Middle frontal gyrus (tissue), 1 donor: ENCODE measurements around the gene MGRN1.

Experiments
- DNase-seq: peaks from one replicate; pipeline ENCODE4 v3.0.0-alpha.2; 2015; ENCODE audit warnings: low spot score; ENCODE audit errors: extremely low spot score

Gene MGRN1

DNA sequence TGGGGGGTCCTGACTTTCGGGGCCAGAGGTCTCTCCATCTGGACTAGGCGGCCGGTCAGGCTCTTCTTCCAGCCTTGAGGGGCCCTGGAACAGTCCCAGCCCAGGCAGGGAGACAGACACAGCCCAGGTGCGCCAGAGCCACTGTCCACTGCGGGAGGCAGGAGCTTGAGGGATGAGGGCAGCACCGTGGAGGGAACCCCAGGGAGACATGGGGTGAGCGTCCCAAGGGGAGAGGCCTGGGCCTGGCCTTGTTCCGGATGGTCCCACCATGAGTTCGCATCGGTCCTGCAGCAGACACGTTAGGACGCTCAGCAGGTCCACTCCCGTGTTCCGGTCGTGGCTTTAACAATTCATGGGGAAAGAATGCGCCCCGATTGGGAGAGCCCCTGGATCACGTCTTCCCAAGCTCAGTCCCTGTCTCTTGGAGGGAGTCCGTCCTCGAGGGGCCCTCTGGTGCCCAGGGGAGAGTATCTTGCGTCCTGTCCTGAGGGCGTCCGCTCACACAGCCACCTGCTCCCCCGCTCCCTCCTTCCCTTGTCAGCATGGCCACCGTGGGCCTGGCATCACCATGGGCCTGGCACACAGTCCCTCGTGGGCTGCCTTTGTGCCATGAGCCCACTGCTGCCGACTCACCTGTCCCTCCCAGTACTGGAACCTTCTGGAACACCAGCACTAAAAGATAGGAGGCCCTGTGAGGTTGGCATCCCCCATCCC lies 62.0 kb downstream of the MGRN1 start:
- DNase-seq = no peak

DNA sequence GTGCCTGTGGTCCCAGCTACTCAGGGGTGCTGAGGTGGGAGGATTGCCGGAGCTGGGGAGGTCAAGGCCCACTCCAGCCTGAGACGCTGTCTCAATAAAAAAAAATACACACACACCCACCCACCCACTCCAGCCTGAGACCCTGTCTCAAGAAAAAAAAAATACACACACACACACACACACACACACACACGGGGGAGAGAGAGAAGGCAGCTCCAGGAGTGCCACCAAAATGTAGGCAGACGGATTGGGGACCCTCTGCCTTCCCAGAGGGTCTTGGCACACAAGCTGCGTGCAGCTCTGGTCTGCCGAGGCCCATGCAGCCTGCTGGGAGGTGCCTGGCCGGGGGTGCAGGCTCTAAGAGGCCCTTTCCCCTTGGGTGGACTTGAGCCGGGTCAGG lies 62.8 kb downstream of the MGRN1 start:
- no peak for DNase-seq

DNA sequence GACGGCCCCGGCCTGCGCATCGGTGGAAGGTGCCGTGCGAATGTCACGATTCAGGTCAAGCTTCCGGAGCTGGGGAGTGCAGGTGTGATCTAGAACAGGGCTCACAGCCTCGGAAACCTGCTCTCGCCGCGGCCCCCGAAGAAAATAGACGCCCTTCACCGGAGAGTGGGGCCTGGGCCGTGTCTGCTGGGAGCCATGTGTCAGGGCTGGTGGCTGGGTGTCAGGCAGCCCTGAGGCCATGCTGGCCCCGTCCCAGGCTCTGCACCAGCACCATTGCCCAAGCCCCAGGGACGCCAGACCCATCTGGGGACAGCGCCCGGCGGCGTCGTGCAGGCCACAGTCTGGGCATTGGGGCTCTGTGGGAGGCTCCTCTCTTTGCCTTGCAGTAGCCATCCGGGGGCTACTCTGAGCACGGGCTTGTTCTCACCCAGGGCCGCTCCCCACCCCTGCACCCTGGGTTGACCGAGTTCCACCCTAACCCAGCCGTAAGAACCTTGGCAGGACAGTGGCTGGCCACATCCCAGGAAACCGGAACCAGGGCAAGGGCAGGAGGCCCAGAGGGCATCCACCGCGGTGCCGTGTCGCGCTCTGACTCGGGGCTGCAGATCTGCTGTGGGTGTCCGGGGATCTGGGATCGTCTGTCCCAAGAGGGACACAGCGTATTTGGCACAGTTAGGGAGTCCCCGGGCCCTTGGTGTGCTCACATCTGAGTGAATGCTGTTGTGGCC lies 63.5 kb downstream of the MGRN1 start:
- no peak for DNase-seq

GRCh38 chr16:4688674-4689045 lies 64.0 kb downstream of the MGRN1 start:
- DNase-seq = no peak

DNA sequence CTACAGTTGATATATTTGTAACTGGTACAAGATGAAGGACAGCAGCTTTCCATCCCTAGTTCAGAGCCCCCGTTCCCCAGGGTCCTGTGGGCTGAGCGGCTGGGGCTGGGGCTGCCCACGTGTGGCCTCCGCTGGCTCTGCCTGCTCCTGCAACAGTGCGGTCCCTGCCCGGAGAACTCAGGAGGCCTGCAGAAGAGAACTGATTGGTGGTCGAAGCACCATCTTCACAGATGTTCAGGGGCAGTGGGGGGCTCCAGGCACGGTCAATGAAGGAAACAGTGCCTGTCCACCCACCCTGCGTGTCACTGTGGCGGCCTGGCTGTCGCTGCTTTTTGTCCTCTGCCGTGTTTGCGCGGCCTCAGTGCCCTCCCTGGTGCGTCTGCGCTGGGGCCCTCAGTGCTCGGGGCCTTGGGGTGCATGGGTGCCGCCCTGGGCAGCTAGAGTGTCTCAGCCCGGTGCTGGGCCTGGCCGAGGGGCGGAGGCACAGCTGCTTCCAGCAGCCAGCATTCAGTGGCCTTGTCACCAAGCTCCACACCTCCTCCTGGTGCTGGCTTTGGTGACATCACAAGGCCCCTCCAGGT lies 64.6 kb downstream of the MGRN1 start:
- no peak for DNase-seq

- no peak for DNase-seq
Measured at GRCh38 chr16:4689864-4690704, 65.5 kb downstream of the MGRN1 start.

- DNase-seq = no peak
Measured at GRCh38 chr16:4690946-4691665, 66.5 kb downstream of the MGRN1 start.

- DNase-seq = no peak
Measured at GRCh38 chr16:4691666-4692412, 67.2 kb downstream of the MGRN1 start.

DNA sequence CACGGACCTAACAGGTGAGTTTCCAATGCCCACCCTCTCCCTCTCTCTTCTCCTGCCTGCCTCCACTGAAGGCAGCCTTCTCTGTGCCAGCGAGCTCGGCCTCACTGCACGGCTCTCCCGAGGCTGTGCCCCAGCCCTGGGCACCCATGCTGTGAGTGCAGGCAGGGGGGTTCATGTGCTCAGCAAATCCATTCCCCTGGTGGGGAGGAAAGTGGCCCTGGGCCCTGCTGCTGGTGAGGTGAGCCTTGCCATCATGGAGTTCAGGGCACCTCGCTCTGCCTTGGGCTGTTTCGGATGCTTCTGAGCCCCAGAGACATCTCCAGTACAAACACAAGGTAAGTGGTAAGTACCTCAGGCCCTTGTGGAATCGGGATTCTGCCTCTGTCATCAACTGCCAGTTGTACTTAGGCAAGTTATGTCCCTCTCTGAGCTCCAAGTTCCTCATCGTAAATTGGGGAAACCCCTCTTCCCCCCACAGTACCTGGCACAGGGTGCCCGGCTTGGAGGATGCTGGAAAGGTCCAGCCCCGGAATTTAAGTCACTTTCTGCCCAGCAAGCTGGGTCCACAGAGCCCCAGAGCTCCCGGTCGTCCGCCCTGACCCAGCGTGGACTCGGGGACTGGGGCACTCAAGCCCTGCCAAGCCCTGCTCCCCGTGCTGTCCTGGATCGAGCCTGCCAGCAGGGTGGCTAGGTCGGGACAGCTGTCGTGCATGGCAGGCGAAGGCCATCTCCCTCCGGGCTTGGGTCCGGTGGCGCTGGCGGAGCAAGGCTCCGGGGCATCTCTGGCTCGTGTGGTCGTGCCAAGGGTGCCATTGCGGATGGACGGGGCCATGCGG lies 68.1 kb downstream of the MGRN1 start:
- no peak for DNase-seq

GRCh38 chr16:4693296-4693955 lies 68.8 kb downstream of the MGRN1 start, which contains the start of gene NUDT16L1:
Gene NUDT16L1 (plus strand): TSS chr16:4693562. CDS start chr16:4693727, 165 bp downstream.
- peak; percentile 92 for DNase-seq

DNA sequence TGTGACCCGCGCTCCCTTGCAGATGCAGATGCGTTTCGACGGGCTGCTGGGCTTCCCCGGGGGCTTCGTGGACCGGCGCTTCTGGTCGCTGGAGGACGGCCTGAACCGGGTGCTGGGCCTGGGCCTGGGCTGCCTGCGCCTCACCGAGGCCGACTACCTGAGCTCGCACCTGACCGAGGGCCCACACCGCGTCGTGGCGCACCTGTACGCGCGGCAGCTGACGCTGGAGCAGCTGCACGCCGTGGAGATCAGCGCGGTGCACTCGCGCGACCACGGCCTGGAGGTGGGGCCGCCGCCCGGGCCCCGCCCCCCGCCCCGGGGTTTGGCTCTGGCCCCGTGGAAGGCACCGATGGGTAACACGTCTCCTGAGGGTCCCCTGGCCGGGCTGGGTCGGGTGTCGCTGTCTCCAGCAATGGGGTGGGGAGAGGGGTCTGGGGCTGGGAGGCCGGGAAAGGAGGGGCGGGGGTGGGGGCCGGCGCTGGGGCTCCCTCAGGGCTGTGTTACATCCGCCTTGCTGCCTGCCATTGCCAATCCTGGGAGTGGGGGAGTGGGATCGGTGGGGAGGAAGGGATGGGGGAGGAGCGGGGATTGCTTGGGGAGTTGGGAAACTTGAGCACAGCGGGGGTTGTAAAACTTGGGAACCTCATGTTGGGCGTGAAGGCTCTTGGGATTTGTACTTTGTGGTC lies 69.5 kb downstream of the MGRN1 start:
- DNase-seq = no peak

- no peak for DNase-seq
Measured at GRCh38 chr16:4694642-4695451, 70.2 kb downstream of the MGRN1 start.

DNA sequence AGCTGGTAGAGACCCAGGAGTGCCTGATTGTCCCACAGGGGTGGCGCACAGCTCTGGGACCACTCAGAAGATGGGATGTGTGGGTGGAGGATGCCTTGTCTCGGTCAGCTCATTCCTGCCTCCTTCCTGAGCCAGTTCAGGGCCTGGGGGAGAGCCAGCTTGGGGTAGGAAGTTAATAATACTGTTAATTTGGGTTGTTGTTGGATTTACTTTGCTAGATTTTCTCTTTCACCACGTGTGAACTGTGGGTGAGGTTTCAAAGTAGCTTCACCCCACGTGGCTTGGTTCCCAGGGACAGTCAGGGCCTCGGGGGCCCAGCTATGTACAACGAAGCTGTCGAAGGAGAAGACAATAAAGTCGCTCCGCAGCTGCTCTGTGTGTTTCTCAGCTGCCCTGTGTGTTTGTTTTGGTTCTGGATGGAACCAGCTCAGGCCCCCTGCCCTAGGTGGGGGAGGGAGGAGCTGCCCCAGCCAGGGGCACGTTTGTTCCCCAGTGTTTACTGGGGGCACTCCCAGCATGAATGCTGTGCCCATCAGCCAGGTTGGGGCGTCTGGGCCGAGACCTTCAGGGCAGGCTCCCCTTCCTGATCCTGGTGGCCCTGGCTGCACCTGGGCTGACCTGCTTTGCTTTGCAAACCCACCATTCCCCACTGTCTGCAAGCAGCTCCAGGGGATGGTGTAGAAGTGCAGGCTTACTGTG lies 71.0 kb downstream of the MGRN1 start:
- DNase-seq = no peak

GRCh38 chr16:4696172-4696904 lies 71.7 kb downstream of the MGRN1 start:
- no peak for DNase-seq

DNA sequence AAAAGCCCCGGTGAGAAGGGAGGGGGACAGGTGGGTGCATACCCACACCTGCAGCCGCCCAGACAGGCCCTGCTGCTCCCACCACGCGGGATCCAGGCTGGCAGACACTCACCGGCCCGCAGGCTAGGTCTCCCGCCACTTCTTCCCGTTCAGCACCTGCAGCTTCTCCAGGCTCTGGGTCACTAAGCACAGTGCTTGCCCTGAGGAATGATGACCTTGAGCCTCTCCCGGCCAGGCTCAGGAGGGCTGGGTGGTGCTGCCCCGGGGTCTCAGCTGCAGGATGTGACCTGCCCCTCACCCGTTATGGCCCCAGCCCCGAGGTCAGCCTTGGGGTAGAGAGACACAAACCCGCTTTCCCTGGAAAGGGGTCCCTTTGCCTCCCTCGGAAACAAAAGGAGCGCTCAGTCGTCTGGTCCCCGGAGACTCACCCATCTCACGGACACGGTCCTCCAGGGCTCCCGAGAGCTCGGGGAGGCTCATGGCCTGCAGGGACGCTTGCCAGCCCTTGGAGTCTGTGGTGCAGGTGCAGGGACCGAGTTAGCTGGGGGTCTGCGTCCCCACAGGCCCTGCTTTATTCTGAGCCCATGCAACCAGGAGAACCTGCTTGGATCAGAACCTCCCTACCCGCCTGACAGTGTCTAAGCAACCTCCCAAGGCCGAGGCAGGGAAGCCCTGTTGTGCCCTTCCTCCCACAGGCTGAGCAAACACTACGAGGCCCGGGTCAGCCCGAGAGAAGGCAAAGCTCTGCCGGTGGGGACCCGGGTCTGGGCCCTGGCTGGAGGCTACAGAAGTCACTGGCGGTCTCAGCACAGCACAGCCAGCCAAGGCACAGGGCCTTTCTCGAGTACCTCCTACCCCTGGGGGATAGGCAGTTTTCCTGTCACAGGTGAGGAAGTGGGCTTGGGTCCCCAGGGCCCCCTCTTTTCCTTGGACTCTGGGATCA lies 72.5 kb downstream of the MGRN1 start:
- no peak for DNase-seq
